H1 (cell line): ENCODE data around the gene KRTAP5-4.
"Not testable (repeated sequence)": the region's sequence is repeated elsewhere in the genome, so short reads cannot be mapped to it uniquely, and the experiment has no call there.

Experiments used
- CBX8 ChIP-seq: fragments of 300-800, 300-1000 bp; sonication (generic); IDR thresholded peaks from 2 replicates; pipeline ENCODE4 v1.7.1; 2016; ENCODE audit warnings: low read depth, low read length, borderline replicate concordance
- GABPA ChIP-seq: IDR thresholded peaks from 2 replicates; pipeline ENCODE4 v1.6.1; 2011; ENCODE audit warnings: mild to moderate bottlenecking, low read length, moderate library complexity, borderline replicate concordance; ENCODE audit not compliant: insufficient read depth
- RBBP5 ChIP-seq: IDR thresholded peaks from 2 replicates; pipeline ENCODE4 v1.7.1; 2012; ENCODE audit warnings: low read depth, mild to moderate bottlenecking, inconsistent platforms, low read length, moderate library complexity, borderline replicate concordance
- TAF1 ChIP-seq: IDR thresholded peaks from 2 replicates; pipeline ENCODE4 v1.6.1; 2011; ENCODE audit warnings: mild to moderate bottlenecking, low read depth, low read length
- TF ChIP-seq, protein P1 (sequence below): IDR thresholded peaks from 2 replicates; pipeline ENCODE4 v1.6.1; 2011; ENCODE audit warnings: low read length, improper control_type of control experiment

GRCh38 chr11:1661454-1662269 lies 39.7 kb upstream of the KRTAP5-4 start:
- not testable (repeated sequence) for TF ChIP-seq CBX8, TAF1, RBBP5, GABPA
- TF ChIP-seq, protein P1, sequence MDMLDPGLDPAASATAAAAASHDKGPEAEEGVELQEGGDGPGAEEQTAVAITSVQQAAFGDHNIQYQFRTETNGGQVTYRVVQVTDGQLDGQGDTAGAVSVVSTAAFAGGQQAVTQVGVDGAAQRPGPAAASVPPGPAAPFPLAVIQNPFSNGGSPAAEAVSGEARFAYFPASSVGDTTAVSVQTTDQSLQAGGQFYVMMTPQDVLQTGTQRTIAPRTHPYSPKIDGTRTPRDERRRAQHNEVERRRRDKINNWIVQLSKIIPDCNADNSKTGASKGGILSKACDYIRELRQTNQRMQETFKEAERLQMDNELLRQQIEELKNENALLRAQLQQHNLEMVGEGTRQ, result not testable (repeated sequence)
